ENCODE measurements around the gene ADARB2. TPM values are rescaled to one million over a fixed set of nuclear protein-coding genes. Genes with fewer than 3 reads are reported as not detected.

The ADARB2 gene
- polyA plus RNA-seq, 1 of the 3 experiments (the other 2 are of a cell fraction) = not detected

- no peaks in the 10 kb centered on the region for H3K36me3 ChIP-seq (replicated peaks in 1 of 2; ENCODE audit: control insufficient read depth in 1 of 2, insufficient read depth in 2 of 2, low read length in 1 of 2)
- 33% methylated on average over 9 of the region's 9 CpGs for WGBS (ENCODE audit: low lambda C conversion rate)
- no peak overlapping the region for H3K4me2 ChIP-seq
- peaks cover 0 to 5% of the 10 kb centered on the region in 2 experiments; a peak in 2 of 4 replicates for H3K4me1 ChIP-seq (ENCODE audit: control insufficient read depth in 1 of 2, insufficient read depth in 2 of 2, low read depth in 1 of 2, low read length in 1 of 2)
- H3F3A ChIP-seq (replicated peaks; ENCODE audit: insufficient read depth) = no peaks in the 10 kb centered on the region
- peak overlapping the region in 1 of 2 experiments; percentile 68; a peak in 2 of 4 replicates for H3K27ac ChIP-seq (ENCODE audit: low read depth in 2 of 2, low read length in 1 of 2)
- no peaks in the 10 kb centered on the region for H3K79me2 ChIP-seq (ENCODE audit: insufficient read depth)
- DNase-seq = no peak
- no peak overlapping the region for H3K9ac ChIP-seq
- ChIA-PET CTCF (interaction anchor here (0.6 to 5.8 kb wide), 39 partner anchors 8 to 1481 kb away, joined by 3 to 27 read pairs (median 3); no protein-coding TSS in a partner anchor), POLR2A (interaction anchor here (0.7 kb wide), 1 partner anchor 267 kb away, joined by 5 read pairs; no protein-coding TSS in a partner anchor)
- no peaks in the 10 kb centered on the region for H4K20me1 ChIP-seq (ENCODE audit: insufficient read depth)
- H3K27me3 ChIP-seq (ENCODE audit: insufficient read depth) = no peaks in the 10 kb centered on the region
- H2AFZ ChIP-seq (ENCODE audit: low read depth) = no peak overlapping the region
- H3K9me3 ChIP-seq = no peaks in the 10 kb centered on the region
- TF ChIP-seq GABPA (IDR thresholded peaks at IDR 0.05; ENCODE audit: low read depth) = no peak
- no peak for TF ChIP-seq GATA2 (CRISPR knock-in tag; IDR thresholded peaks at IDR 0.05)
- no peak for TF ChIP-seq EZH2phosphoT487 (IDR thresholded peaks at IDR 0.05; ENCODE audit: borderline replicate concordance, low read depth)
- no peak for TF ChIP-seq IRF3 (IDR thresholded peaks at IDR 0.05; ENCODE audit: low read depth, low read length)
- no peak for TF ChIP-seq FOXJ3 (CRISPR knock-in tag; IDR thresholded peaks at IDR 0.05)
- TF ChIP-seq JUND (IDR thresholded peaks at IDR 0.05) = no peak
- H3K4me3 ChIP-seq (ENCODE audit: low read depth in 2 of 2, low read length in 1 of 2) = peak overlapping the region in 1 of 2 experiments; percentile 36; a peak in 1 of 4 replicates
- no peaks in the 10 kb centered on the region for H3K9me2 ChIP-seq
Measured at GRCh38 chr10:1419796-1420610, 317.3 kb downstream of the ADARB2 start.

- no peak for DNase-seq
- Histone ChIP-seq H3K9me2 (no peaks in the 10 kb centered on the region), H3K4me1 (ENCODE audit: control insufficient read depth in 1 of 2, insufficient read depth in 2 of 2, low read depth in 1 of 2, low read length in 1 of 2) (peaks cover 0 to 5% of the 10 kb centered on the region in 2 experiments; a peak in 2 of 4 replicates), H3K9me3 (no peaks in the 10 kb centered on the region), H3K36me3 (replicated peaks in 1 of 2; ENCODE audit: control insufficient read depth in 1 of 2, insufficient read depth in 2 of 2, low read length in 1 of 2) (no peaks in the 10 kb centered on the region), H3K4me3 (ENCODE audit: low read depth in 2 of 2, low read length in 1 of 2) (no peak overlapping the region), H3F3A (replicated peaks; ENCODE audit: insufficient read depth) (no peaks in the 10 kb centered on the region), H3K79me2 (ENCODE audit: insufficient read depth) (no peaks in the 10 kb centered on the region), H3K4me2 (no peak overlapping the region), H2AFZ (ENCODE audit: low read depth) (no peak overlapping the region), H4K20me1 (ENCODE audit: insufficient read depth) (no peaks in the 10 kb centered on the region), H3K9ac (no peak overlapping the region), H3K27ac (ENCODE audit: low read depth in 2 of 2, low read length in 1 of 2) (no peak overlapping the region), H3K27me3 (ENCODE audit: insufficient read depth) (no peaks in the 10 kb centered on the region)
- CTCF ChIA-PET = interaction anchor here (2.5 to 5.8 kb wide), 2 partner anchors 14 to 308 kb away, joined by 10 to 27 read pairs; no protein-coding TSS in a partner anchor
- WGBS (ENCODE audit: low lambda C conversion rate) = 34% methylated on average over 7 of the region's 17 CpGs
- POLR2A ChIA-PET = no interaction called here
- no peak for TF ChIP-seq GATA2 (CRISPR knock-in tag; IDR thresholded peaks at IDR 0.05)
- no peak for TF ChIP-seq EZH2phosphoT487 (IDR thresholded peaks at IDR 0.05; ENCODE audit: borderline replicate concordance, low read depth)
- no peak for TF ChIP-seq MEF2A (IDR thresholded peaks at IDR 0.05; ENCODE audit: borderline replicate concordance, low read depth)
- no peak for TF ChIP-seq CHD2 (IDR thresholded peaks at IDR 0.05; ENCODE audit: low read length, partially characterized antibody)
- no peak for TF ChIP-seq TCF12 (IDR thresholded peaks at IDR 0.05)
- TF ChIP-seq CTCF (IDR thresholded peaks at IDR 0.05) = no peak
- TF ChIP-seq FOXJ3 (CRISPR knock-in tag; IDR thresholded peaks at IDR 0.05) = no peak
- TF ChIP-seq PBX3 (IDR thresholded peaks at IDR 0.05) = no peak
- TF ChIP-seq IRF3 (IDR thresholded peaks at IDR 0.05; ENCODE audit: low read depth, low read length) = no peak
Measured at GRCh38 chr10:1418031-1418550, 319.2 kb downstream of the ADARB2 start.
